ENCODE data around the gene KRTAP9-7.
"Not testable (repeated sequence)": the region's sequence is repeated elsewhere in the genome, so short reads cannot be mapped to it uniquely, and the experiment has no call there.

KRTAP9-7 gene

GRCh38 chr17:41275648-41276190, at the start of gene KRTAP9-7:
TSS of gene KRTAP9-7 (plus strand) at chr17:41275698. CDS start at chr17:41275698, 0 bp downstream.
- not testable (repeated sequence) for DNase-seq

- no peak for DNase-seq
These were observed 49.4 kb upstream of the KRTAP9-7 start for GRCh38 chr17:41226051-41226450.

GRCh38 chr17:41226598-41227095, 48.9 kb upstream of the KRTAP9-7 start, which contains the start of gene KRTAP9-2:
TSS of gene KRTAP9-2 (plus strand) at chr17:41226648. CDS start at chr17:41226655, 7 bp downstream.
- DNase-seq: not testable (repeated sequence)

GRCh38 chr17:41230094-41230493, 45.4 kb upstream of the KRTAP9-7 start:
- no peak for DNase-seq

- DNase-seq: no peak
These were observed 43.8 kb upstream of the KRTAP9-7 start for GRCh38 chr17:41231731-41232130.

- DNase-seq: not testable (repeated sequence)
These were observed 42.9 kb upstream of the KRTAP9-7 start, which contains the start of gene KRTAP9-3 for GRCh38 chr17:41232399-41233105. TSS of gene KRTAP9-3 (plus strand) at chr17:41232449. CDS start at chr17:41232502, 53 bp downstream.

GRCh38 chr17:41237116-41237515, 38.4 kb upstream of the KRTAP9-7 start:
- not testable (repeated sequence) for DNase-seq

- not testable (repeated sequence) for DNase-seq
These were observed 37.5 kb upstream of the KRTAP9-7 start, which contains the start of gene KRTAP9-8 for GRCh38 chr17:41237949-41238437. TSS of gene KRTAP9-8 (plus strand) at chr17:41237999. CDS start at chr17:41238052, 53 bp downstream.

- not testable (repeated sequence) for DNase-seq
These were observed 28.3 kb upstream of the KRTAP9-7 start for GRCh38 chr17:41246995-41247787.

GRCh38 chr17:41249637-41250240, 25.8 kb upstream of the KRTAP9-7 start, which contains the start of gene KRTAP9-4:
TSS of gene KRTAP9-4 (plus strand) at chr17:41249687. CDS start at chr17:41249721, 34 bp downstream.
- DNase-seq: not testable (repeated sequence)

GRCh38 chr17:41251261-41251660, 24.2 kb upstream of the KRTAP9-7 start:
- DNase-seq: no peak

GRCh38 chr17:41254861-41255260, 20.6 kb upstream of the KRTAP9-7 start:
- peak; percentile 7 for DNase-seq

GRCh38 chr17:41255381-41256290, 19.9 kb upstream of the KRTAP9-7 start, which contains the start of gene KRTAP9-9:
TSS of gene KRTAP9-9 (plus strand) at chr17:41255384.
- peak; percentile 68 for DNase-seq

GRCh38 chr17:41256291-41256685, 19.2 kb upstream of the KRTAP9-7 start:
- DNase-seq: peak; percentile 55

GRCh38 chr17:41258406-41258805, 17.1 kb upstream of the KRTAP9-7 start:
- DNase-seq: no peak

GRCh38 chr17:41263212-41263611, 12.3 kb upstream of the KRTAP9-7 start:
- no peak for DNase-seq

GRCh38 chr17:41264599-41264998, 10.9 kb upstream of the KRTAP9-7 start:
- DNase-seq: no peak

- no peak for DNase-seq
These were observed 10.4 kb upstream of the KRTAP9-7 start, which contains the start of gene KRTAP9-6 for GRCh38 chr17:41265078-41265477. TSS of gene KRTAP9-6 (plus strand) at chr17:41265378. CDS start at chr17:41265378, 0 bp downstream.

GRCh38 chr17:41267711-41268110, 7.8 kb upstream of the KRTAP9-7 start:
- DNase-seq: no peak

GRCh38 chr17:41271323-41271722, 4.2 kb upstream of the KRTAP9-7 start:
- DNase-seq: not testable (repeated sequence)

- no peak for DNase-seq
These were observed 3.6 kb upstream of the KRTAP9-7 start for GRCh38 chr17:41271858-41272257.

Measured in fibroblast of skin of right quadriceps (primary cell).